Measurements from ENCODE around the gene HIBADH. TPM values are rescaled to one million over a fixed set of nuclear protein-coding genes. Genes with fewer than 3 reads are reported as not detected.
"Not testable (repeated sequence)": the region's sequence is repeated elsewhere in the genome, so short reads cannot be mapped to it uniquely, and the experiment has no call there.

The HIBADH gene
- total RNA-seq, 1 donor from 2014 or later: 38.1 TPM

DNA sequence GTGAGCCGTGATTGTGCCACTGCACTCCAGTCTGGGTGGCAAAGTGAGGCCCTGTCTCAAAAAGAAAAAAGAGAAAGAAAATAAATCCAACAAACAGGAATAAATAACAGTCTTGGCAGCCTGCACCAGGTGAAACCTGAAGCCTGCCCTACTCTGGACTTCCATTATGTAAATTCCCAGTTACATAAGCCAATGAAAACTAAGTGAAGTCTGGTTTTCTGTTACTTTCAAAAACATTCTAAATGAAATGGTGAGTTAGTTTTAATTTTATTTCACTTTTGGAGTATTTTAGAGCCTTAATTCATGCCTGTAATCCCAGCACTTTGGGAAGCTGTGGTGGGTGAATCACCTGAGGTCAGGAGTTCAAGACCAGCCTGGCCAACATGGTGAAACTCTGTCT, 22.5 kb upstream of the HIBADH start:
- H3K27me3 ChIP-seq: no peaks in the 10 kb centered on the region
- intact Hi-C loops (cut with DNase I): no loop called here
- no peak overlapping the region for H3K4me3 ChIP-seq
- no peaks in the 10 kb centered on the region for H3K36me3 ChIP-seq
- H3K27ac ChIP-seq: no peak overlapping the region
- no peaks in the 10 kb centered on the region for H3K4me1 ChIP-seq
- no peak for DNase-seq (ENCODE audit: extremely low spot score in 2 of 2)
- TF ChIP-seq POLR2AphosphoS5 (IDR thresholded peaks at IDR 0.05; ENCODE audit: insufficient read depth in 1 of 2, low read depth in 1 of 2) (no peak), POLR2A (IDR thresholded peaks at IDR 0.05) (no peak)
- TF ChIP-seq, protein P1, sequence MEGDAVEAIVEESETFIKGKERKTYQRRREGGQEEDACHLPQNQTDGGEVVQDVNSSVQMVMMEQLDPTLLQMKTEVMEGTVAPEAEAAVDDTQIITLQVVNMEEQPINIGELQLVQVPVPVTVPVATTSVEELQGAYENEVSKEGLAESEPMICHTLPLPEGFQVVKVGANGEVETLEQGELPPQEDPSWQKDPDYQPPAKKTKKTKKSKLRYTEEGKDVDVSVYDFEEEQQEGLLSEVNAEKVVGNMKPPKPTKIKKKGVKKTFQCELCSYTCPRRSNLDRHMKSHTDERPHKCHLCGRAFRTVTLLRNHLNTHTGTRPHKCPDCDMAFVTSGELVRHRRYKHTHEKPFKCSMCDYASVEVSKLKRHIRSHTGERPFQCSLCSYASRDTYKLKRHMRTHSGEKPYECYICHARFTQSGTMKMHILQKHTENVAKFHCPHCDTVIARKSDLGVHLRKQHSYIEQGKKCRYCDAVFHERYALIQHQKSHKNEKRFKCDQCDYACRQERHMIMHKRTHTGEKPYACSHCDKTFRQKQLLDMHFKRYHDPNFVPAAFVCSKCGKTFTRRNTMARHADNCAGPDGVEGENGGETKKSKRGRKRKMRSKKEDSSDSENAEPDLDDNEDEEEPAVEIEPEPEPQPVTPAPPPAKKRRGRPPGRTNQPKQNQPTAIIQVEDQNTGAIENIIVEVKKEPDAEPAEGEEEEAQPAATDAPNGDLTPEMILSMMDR (IDR thresholded peaks at IDR 0.05): no peak
- no peaks in the 10 kb centered on the region for H3K9me3 ChIP-seq

DNA sequence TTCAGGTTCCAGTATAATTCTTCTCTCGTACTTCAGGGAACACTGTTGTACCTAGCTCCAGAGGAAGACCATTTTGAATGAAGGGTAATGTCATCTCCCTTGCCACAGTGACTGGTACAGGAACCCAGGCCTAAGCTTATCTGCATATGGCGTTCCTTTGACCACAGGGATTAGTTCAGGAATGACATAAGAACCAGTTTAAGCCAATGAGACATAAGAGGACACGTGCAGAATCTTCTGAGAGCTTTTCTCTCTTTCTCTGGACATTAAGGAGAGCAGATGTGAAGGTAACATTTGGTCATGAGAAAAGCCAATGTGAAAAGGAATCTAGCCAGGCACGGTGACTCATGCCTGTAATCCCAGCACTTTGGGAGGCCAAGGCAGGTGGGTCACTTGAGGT, 21.8 kb upstream of the HIBADH start:
- Histone ChIP-seq H3K36me3 (no peaks in the 10 kb centered on the region), H3K4me1 (no peaks in the 10 kb centered on the region), H3K27me3 (no peaks in the 10 kb centered on the region), H3K27ac (no peak overlapping the region), H3K4me3 (no peak overlapping the region), H3K9me3 (no peaks in the 10 kb centered on the region)
- TF ChIP-seq POLR2A (IDR thresholded peaks at IDR 0.05) (no peak), POLR2AphosphoS5 (IDR thresholded peaks at IDR 0.05; ENCODE audit: insufficient read depth in 1 of 2, low read depth in 1 of 2) (no peak)
- DNase-seq (ENCODE audit: extremely low spot score in 2 of 2): no peak
- intact Hi-C loops (cut with DNase I): no loop called here

GRCh38 chr7:27680610-27681009, 17.9 kb upstream of the HIBADH start:
- DNase-seq (ENCODE audit: extremely low spot score in 2 of 2): no peak
- H3K27ac ChIP-seq: no peak overlapping the region
- TF ChIP-seq POLR2AphosphoS5 (IDR thresholded peaks at IDR 0.05; ENCODE audit: insufficient read depth in 1 of 2, low read depth in 1 of 2): no peak
- no peak for TF ChIP-seq POLR2A (IDR thresholded peaks at IDR 0.05)
- TF ChIP-seq, protein P1 (IDR thresholded peaks at IDR 0.05): no peak
- H3K27me3 ChIP-seq: no peaks in the 10 kb centered on the region
- H3K9me3 ChIP-seq: no peaks in the 10 kb centered on the region
- peaks cover 18% of the 10 kb centered on the region for H3K4me1 ChIP-seq
- no peak overlapping the region for H3K4me3 ChIP-seq
- intact Hi-C loops (cut with DNase I): no loop called here
- H3K36me3 ChIP-seq: no peaks in the 10 kb centered on the region

GRCh38 chr7:27678617-27679260, 16.1 kb upstream of the HIBADH start:
- DNase-seq (ENCODE audit: extremely low spot score in 2 of 2): no peak
- intact Hi-C loops (cut with DNase I): no loop called here
- Histone ChIP-seq H3K27ac (peak overlapping the region; percentile 87), H3K27me3 (no peaks in the 10 kb centered on the region), H3K4me3 (no peak overlapping the region), H3K9me3 (no peaks in the 10 kb centered on the region), H3K4me1 (peaks cover 18% of the 10 kb centered on the region), H3K36me3 (no peaks in the 10 kb centered on the region)
- TF ChIP-seq, protein P1 (IDR thresholded peaks at IDR 0.05): no peak

- intact Hi-C loops (cut with DNase I): no loop called here
Observed at GRCh38 chr7:27677912-27678612, 15.4 kb upstream of the HIBADH start.

GRCh38 chr7:27674126-27674525, 11.4 kb upstream of the HIBADH start:
- DNase-seq (ENCODE audit: extremely low spot score in 2 of 2); H3K36me3 ChIP-seq; intact Hi-C loops (cut with DNase I); H3K9me3 ChIP-seq; H3K4me3 ChIP-seq; H3K27me3 ChIP-seq; H3K27ac ChIP-seq: not testable (repeated sequence)
- peaks cover 18% of the 10 kb centered on the region for H3K4me1 ChIP-seq

More at GRCh38 chr7:27677912-27678612, 15.4 kb upstream of the HIBADH start:
- no peaks in the 10 kb centered on the region for H3K27me3 ChIP-seq
- TF ChIP-seq POLR2AphosphoS5 (IDR thresholded peaks at IDR 0.05; ENCODE audit: insufficient read depth in 1 of 2, low read depth in 1 of 2): peak in 1 of 2 donors; percentile 95
- no peak for TF ChIP-seq POLR2A (IDR thresholded peaks at IDR 0.05)
- DNase-seq (ENCODE audit: extremely low spot score in 2 of 2): no peak
- H3K36me3 ChIP-seq: no peaks in the 10 kb centered on the region
- no peak overlapping the region for H3K4me3 ChIP-seq
- peaks cover 18% of the 10 kb centered on the region for H3K4me1 ChIP-seq
- peak overlapping the region; percentile 87 for H3K27ac ChIP-seq
- no peaks in the 10 kb centered on the region for H3K9me3 ChIP-seq

Measured in vagina (tissue), 2 donors.